22Rv1 (cell line): ENCODE data around the gene FBXO44.

Experiments
- CTCF ChIP-seq: fragments of 450-650 bp; IDR thresholded peaks from 2 replicates; pipeline ENCODE4 v1.5.1; 2017; ENCODE audit warnings: mild to moderate bottlenecking
- ZFX ChIP-seq: fragments of 450-650 bp; IDR thresholded peaks from 2 replicates; pipeline ENCODE4 v1.6.1; 2017; ENCODE audit warnings: antibody characterized with exemption, borderline replicate concordance

GRCh38 chr1:11629184-11630016 lies 25.3 kb upstream of the FBXO44 start:
- no peak for TF ChIP-seq CTCF
- no peak for TF ChIP-seq ZFX
